OCI-LY3 (cell line): Measurements from ENCODE around the gene AZGP1.

Source experiments
- CTCF ChIP-seq: fragments of 200-600, 300-600 bp; sonication (generic); IDR thresholded peaks from 2 replicates; pipeline ENCODE4 v1.5.1; 2014; ENCODE audit warnings: antibody characterized with exemption, low read length, low read depth
- EZH2phosphoT487 ChIP-seq: fragments of 200-600 bp; shearing (Covaris generic); IDR thresholded peaks from 2 replicates; pipeline ENCODE4 v1.6.1; 2018; ENCODE audit warnings: antibody characterized with exemption, mixed run types, low read depth

DNA sequence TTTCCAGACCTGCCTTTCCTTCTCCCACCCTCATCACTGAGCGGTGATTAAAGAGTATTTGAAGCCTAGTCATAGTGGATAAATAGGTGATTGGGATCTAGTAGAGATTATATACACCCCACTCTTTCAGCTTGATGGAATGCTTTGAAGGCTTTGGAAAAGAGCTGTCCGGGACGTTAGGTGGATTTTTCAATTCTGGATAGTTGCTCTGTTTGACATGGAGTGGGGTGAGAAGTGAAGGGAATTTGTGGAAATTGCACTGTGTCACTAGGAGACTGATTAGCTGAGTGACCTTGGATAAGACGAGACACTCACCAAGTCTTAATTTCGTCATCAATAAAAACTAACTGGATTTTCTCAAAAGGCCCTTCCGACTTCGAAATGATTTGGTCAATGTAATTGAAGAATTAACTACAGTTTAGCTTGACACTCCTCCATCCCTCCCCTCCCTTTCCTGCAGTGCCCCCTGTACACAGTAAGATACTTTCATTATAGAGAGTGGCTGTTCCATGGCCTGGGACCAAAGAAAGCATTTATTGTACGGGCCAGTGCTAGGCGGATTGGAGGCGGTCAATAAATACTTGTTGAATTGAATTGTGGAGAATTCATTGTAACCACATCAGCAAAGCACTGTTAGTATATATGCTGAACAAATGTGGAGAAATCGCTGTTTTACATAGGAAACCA is 40.5 kb upstream of the AZGP1 start:
- no peak for TF ChIP-seq CTCF
- no peak for TF ChIP-seq EZH2phosphoT487
